Lower leg skin (tissue), 3 donors: ENCODE measurements around the gene INPP4A.

ENCODE experiments used
- CTCF ChIP-seq, 3 donors: fragments of 450-650 bp; IDR thresholded peaks; one replicate each; pipeline ENCODE4 v1.5.1; 2016; ENCODE audit warnings: antibody characterized with exemption in 3 of 3, mild to moderate bottlenecking in 3 of 3, moderate library complexity in 2 of 3
- POLR2A ChIP-seq, 2 donors: fragments of 450-650 bp; IDR thresholded peaks; one replicate each; pipeline ENCODE4 v1.6.1; 2016 to 2017; ENCODE audit warnings: antibody characterized with exemption in 2 of 2, mild to moderate bottlenecking in 1 of 2, moderate library complexity in 1 of 2

GRCh38 chr2:98426771-98427170, 17.9 kb upstream of the INPP4A start:
- no peak for TF ChIP-seq CTCF (IDR thresholded peaks at IDR 0.05)
- no peak for TF ChIP-seq POLR2A (IDR thresholded peaks at IDR 0.05)
